Dendritic cell treated with granulocyte-macrophage colony-stimulating factor and Interleukin-4, amounts not matched to agents 40 ng/mL and 50 ng/mL, for 4 days (primary cell): ENCODE results near the gene KIF23.
"Not testable (repeated sequence)": the region's sequence is repeated elsewhere in the genome, so short reads cannot be mapped to it uniquely, and the experiment has no call there.

ENCODE experiments used
- H3K27ac Mint-ChIP-seq: one replicate; pipeline ENCODE4 v1.8.0; 2022; ENCODE audit warnings: mild to moderate bottlenecking, mixed read lengths
- H3K27me3 Mint-ChIP-seq: one replicate; pipeline ENCODE4 v1.8.0; 2022; ENCODE audit warnings: mild to moderate bottlenecking, mixed read lengths
- H3K36me3 Mint-ChIP-seq: one replicate; pipeline ENCODE4 v1.8.0; 2022; ENCODE audit warnings: low read depth, mixed read lengths
- H3K4me1 Mint-ChIP-seq: one replicate; pipeline ENCODE4 v1.8.0; 2022; ENCODE audit warnings: low read depth, mixed read lengths
- H3K4me3 Mint-ChIP-seq: one replicate; pipeline ENCODE4 v1.8.0; 2022; ENCODE audit warnings: mild to moderate bottlenecking, moderate library complexity, mixed read lengths
- H3K9me3 Mint-ChIP-seq: one replicate; pipeline ENCODE4 v1.8.0; 2022; ENCODE audit warnings: mixed read lengths
- intact Hi-C: fragments of 100-400 bp; cut with micrococcal nuclease; formaldehyde crosslinking; loops from one replicate; pipeline ENCODE4 v1.15.0; 2022

The KIF23 gene

GRCh38 chr15:69434679-69435078, 20.5 kb downstream of the KIF23 start:
- Mint-ChIP-seq H3K4me1 (peaks cover 30% of the 10 kb centered on the region), H3K36me3 (no peaks in the 10 kb centered on the region), H3K4me3 (no peak overlapping the region), H3K9me3 (no peaks in the 10 kb centered on the region), H3K27me3 (no peaks in the 10 kb centered on the region), H3K27ac (no peak overlapping the region)
- intact Hi-C loops = no loop called here

GRCh38 chr15:69435985-69436384, 21.8 kb downstream of the KIF23 start:
- Mint-ChIP-seq H3K36me3 (no peaks in the 10 kb centered on the region), H3K27ac (peak overlapping the region; percentile 86), H3K4me3 (no peak overlapping the region), H3K4me1 (peaks cover 42% of the 10 kb centered on the region), H3K9me3 (no peaks in the 10 kb centered on the region), H3K27me3 (no peaks in the 10 kb centered on the region)
- intact Hi-C loops = loop anchor here (2.0 kb wide), 1 partner anchor 17 kb away; the partner anchor contains the start of gene RPLP1

DNA sequence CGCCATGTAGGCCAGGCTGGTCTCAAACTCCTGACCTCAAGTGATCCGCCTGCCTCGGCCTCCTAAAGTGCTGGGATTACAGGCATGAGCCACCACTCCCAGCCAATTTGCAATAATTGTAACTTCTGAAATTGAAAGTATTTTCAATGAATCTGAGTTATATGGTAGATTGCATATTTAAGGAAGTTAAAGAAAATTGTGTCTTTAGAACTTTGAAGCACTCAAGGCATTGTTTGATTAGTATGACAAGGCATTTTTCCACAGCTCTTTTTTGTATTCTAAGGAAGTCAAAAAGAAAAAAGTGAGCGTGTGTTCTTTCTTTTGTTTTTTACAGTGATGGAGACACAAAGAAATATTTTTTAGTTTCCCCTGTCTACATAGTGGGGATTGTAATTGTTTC, 22.8 kb downstream of the KIF23 start:
- H3K9me3 Mint-ChIP-seq = no peaks in the 10 kb centered on the region
- peak overlapping the region; percentile 39 for H3K4me3 Mint-ChIP-seq
- intact Hi-C loops = loop anchor here (2.0 kb wide), 1 partner anchor 16 kb away; the partner anchor contains the start of gene RPLP1
- H3K4me1 Mint-ChIP-seq = peaks cover 45% of the 10 kb centered on the region
- H3K27ac Mint-ChIP-seq = peak overlapping the region; percentile 86
- H3K36me3 Mint-ChIP-seq = no peaks in the 10 kb centered on the region
- no peaks in the 10 kb centered on the region for H3K27me3 Mint-ChIP-seq

- Mint-ChIP-seq H3K36me3 (no peaks in the 10 kb centered on the region), H3K27ac (peak overlapping the region; percentile 86), H3K9me3 (no peaks in the 10 kb centered on the region), H3K4me1 (peaks cover 42% of the 10 kb centered on the region), H3K4me3 (peak overlapping the region; percentile 72), H3K27me3 (no peaks in the 10 kb centered on the region)
- intact Hi-C loops = no loop called here
Observed at GRCh38 chr15:69439623-69440022, 25.5 kb downstream of the KIF23 start.

DNA sequence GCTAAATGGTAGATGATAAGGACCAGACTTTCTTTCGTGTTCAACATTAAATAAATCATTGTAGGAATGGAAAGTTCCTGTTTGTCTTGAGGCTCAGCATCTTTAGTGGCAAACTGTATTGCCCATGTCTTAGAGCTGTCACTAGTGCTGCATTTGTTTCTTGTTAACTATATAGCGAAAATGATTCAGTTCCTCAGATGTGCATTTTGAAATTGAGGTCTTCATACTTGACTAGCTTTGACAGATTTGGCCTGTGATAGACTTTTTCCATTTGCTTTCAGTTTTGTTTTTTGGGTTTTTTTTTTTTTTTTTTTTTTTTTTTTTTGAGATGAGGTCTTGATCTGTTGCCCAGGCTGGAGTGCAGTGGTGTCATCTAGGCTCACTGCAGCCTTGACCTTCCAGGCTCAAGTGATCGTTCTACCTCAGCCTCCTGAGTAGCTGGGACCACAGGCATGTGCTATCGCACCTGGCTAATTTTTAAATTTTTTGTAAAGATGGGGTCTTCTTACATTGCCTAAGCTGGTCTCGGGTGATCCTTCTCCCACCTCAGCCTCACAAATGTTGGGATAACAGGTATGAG, 29.0 kb downstream of the KIF23 start:
- intact Hi-C loops = no loop called here
- Mint-ChIP-seq H3K9me3 (no peaks in the 10 kb centered on the region), H3K27me3 (no peaks in the 10 kb centered on the region), H3K36me3 (no peaks in the 10 kb centered on the region), H3K4me1 (peaks cover 32% of the 10 kb centered on the region), H3K4me3 (no peak overlapping the region), H3K27ac (no peak overlapping the region)

DNA sequence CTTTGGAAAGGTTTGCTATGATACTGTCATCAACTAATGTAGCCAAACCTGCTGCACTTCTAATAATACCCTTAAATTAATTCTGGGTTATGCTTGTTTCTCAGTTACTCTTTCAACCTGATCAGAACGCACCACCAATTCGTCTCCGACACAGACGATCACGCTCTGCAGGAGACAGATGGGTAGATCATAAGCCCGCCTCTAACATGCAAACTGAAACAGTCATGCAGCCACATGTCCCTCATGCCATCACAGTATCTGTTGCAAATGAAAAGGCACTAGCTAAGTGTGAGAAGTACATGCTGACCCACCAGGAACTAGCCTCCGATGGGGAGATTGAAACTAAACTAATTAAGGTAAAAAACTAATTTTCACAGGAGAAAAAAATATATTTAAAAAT, 30.5 kb downstream of the KIF23 start:
- no peak overlapping the region for H3K4me3 Mint-ChIP-seq
- H3K27me3 Mint-ChIP-seq = no peaks in the 10 kb centered on the region
- intact Hi-C loops = no loop called here
- H3K9me3 Mint-ChIP-seq = no peaks in the 10 kb centered on the region
- no peak overlapping the region for H3K27ac Mint-ChIP-seq
- peaks cover 17% of the 10 kb centered on the region for H3K4me1 Mint-ChIP-seq
- no peaks in the 10 kb centered on the region for H3K36me3 Mint-ChIP-seq

GRCh38 chr15:69446953-69447352, 32.8 kb downstream of the KIF23 start:
- H3K9me3 Mint-ChIP-seq = no peaks in the 10 kb centered on the region
- H3K36me3 Mint-ChIP-seq = no peaks in the 10 kb centered on the region
- H3K4me3 Mint-ChIP-seq = no peak overlapping the region
- intact Hi-C loops = no loop called here
- H3K27ac Mint-ChIP-seq = no peak overlapping the region
- no peaks in the 10 kb centered on the region for H3K27me3 Mint-ChIP-seq
- H3K4me1 Mint-ChIP-seq = peaks cover under 1% of the 10 kb centered on the region

- Mint-ChIP-seq H3K36me3 (peaks cover 30% of the 10 kb centered on the region), H3K4me1 (peaks cover 25% of the 10 kb centered on the region)
- H3K27ac Mint-ChIP-seq, intact Hi-C loops, H3K9me3 Mint-ChIP-seq, H3K4me3 Mint-ChIP-seq, H3K27me3 Mint-ChIP-seq: not testable (repeated sequence)
Observed at GRCh38 chr15:69450221-69450620, 36.1 kb downstream of the KIF23 start.

- H3K9me3 Mint-ChIP-seq = no peaks in the 10 kb centered on the region
- no peaks in the 10 kb centered on the region for H3K27me3 Mint-ChIP-seq
- intact Hi-C loops = no loop called here
- H3K27ac Mint-ChIP-seq = peak overlapping the region; percentile 91
- peaks cover 29% of the 10 kb centered on the region for H3K4me1 Mint-ChIP-seq
- peaks cover 39% of the 10 kb centered on the region for H3K36me3 Mint-ChIP-seq
- no peak overlapping the region for H3K4me3 Mint-ChIP-seq
Observed at GRCh38 chr15:69450968-69451695, 37.0 kb downstream of the KIF23 start.

- Mint-ChIP-seq H3K27ac (peak overlapping the region; percentile 91), H3K27me3 (no peaks in the 10 kb centered on the region), H3K4me3 (peak overlapping the region; percentile 96), H3K9me3 (no peaks in the 10 kb centered on the region), H3K4me1 (peaks cover 34% of the 10 kb centered on the region), H3K36me3 (peaks cover 48% of the 10 kb centered on the region)
- intact Hi-C loops = loop anchor here (1.0 to 2.0 kb wide), 3 partner anchors 10 to 38 kb away; partner anchors contain the start of gene KIF23
Observed at GRCh38 chr15:69451951-69452691, 38.0 kb downstream of the KIF23 start.

DNA sequence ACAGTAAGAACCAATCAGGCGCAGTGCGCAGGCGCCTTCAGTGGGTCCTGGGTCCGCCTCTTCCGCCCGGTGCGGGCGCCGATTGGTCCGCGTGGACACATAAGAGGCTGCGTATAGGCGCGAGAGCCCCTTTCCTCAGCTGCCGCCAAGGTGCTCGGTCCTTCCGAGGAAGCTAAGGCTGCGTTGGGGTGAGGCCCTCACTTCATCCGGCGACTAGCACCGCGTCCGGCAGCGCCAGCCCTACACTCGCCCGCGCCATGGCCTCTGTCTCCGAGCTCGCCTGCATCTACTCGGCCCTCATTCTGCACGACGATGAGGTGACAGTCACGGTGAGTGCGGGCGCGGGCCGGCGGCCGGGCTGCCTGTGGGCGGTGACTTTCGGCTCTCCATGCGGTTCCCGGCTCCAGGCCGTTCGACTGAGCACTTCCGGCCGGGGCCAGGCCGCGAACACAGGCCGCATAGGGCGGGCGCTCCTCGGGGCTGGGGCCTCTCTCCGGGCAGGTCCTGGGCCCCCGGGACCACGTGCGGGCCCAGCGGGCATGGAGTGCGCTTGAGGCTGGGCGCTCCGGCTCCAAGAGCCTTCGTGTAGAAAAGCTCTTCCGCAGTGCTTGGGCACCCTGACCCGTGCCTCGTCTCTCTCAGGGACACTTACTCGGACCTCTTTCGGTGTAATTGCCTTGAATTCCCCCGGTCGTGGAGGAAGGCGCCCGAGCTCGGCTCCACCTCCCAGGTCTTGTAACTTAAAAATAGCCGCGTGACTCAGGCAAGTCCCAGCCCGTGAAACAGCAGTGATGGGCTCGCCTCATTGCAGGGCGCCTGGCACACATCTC, 38.8 kb downstream of the KIF23 start, which contains the start of gene RPLP1:
Gene RPLP1 (plus strand): TSS at position 127 of the 830 bp plus-strand sequence. CDS start 131 bp downstream, at position 258.
- Mint-ChIP-seq H3K4me3 (peak within 1 kb of the TSS; percentile 96), H3K27me3 (no peaks in the 10 kb centered on the region), H3K27ac (peak within 1 kb of the TSS; percentile 91), H3K36me3 (peaks cover 55% of the 10 kb centered on the region), H3K4me1 (peaks cover 34% of the 10 kb centered on the region), H3K9me3 (no peaks in the 10 kb centered on the region)
- intact Hi-C loops = loop anchor here (1.0 to 2.0 kb wide), 3 partner anchors 9 to 39 kb away; partner anchors contain the start of gene KIF23

GRCh38 chr15:69454953-69455352, 40.8 kb downstream of the KIF23 start:
- intact Hi-C loops = loop anchor here (2.0 kb wide), 1 partner anchor 46 kb away; no protein-coding TSS in a partner anchor
- H3K27ac Mint-ChIP-seq = no peak overlapping the region
- peaks cover 60% of the 10 kb centered on the region for H3K36me3 Mint-ChIP-seq
- H3K4me1 Mint-ChIP-seq = peaks cover 41% of the 10 kb centered on the region
- no peaks in the 10 kb centered on the region for H3K27me3 Mint-ChIP-seq
- no peak overlapping the region for H3K4me3 Mint-ChIP-seq
- no peaks in the 10 kb centered on the region for H3K9me3 Mint-ChIP-seq
